Panc1 (cell line): ENCODE data around the gene LSS. TPM values are rescaled to one million over a fixed set of nuclear protein-coding genes. Genes with fewer than 3 reads are reported as not detected.
"Not testable (repeated sequence)": the region's sequence is repeated elsewhere in the genome, so short reads cannot be mapped to it uniquely, and the experiment has no call there.

Source experiments
- ATAC-seq: fragments of 200-7000 bp; cut with Tn5 transposase; 2 replicates; pipeline ENCODE4 v1.9.1; 2020; ENCODE audit warnings: mild to moderate bottlenecking, moderate library complexity
- BruUV-seq: library from RNA; stranded (reverse); fragments of 400-500 nt; replicated peaks from 2 replicates; lab custom pipeline; 2021; lab: Mats Ljungman, UMichigan
- CTCF ChIA-PET: fragments of 300-600 bp; sonication (Branson Sonifier 250); formaldehyde crosslinking; loops from one replicate; lab custom pipeline; 2022; ENCODE audit warnings: antibody characterized with exemption; lab: Charles Lee
- POLR2A ChIA-PET: fragments of 300-600 bp; sonication (Branson Sonifier 250); formaldehyde crosslinking; loops from one replicate; lab custom pipeline; 2022; ENCODE audit warnings: antibody characterized with exemption; lab: Charles Lee
- DNase-seq: peaks from one replicate; pipeline ENCODE4 v3.0.0-alpha.2; 2010; ENCODE audit warnings: low read depth, low spot score
- H3K27ac ChIP-seq: 2 replicates; pipeline ENCODE4 v1.5.1; 2011; ENCODE audit warnings: mild to moderate bottlenecking, low read length, inconsistent platforms
- H3K27me3 ChIP-seq: fragments of 200-500 bp; sonication (Bioruptor generic); 2 replicates; pipeline ENCODE4 v1.6.0; 2014; ENCODE audit warnings: low read length, inconsistent platforms; ENCODE audit not compliant: control insufficient read depth, insufficient read depth
- H3K36me3 ChIP-seq: fragments of 200-500 bp; sonication (Bioruptor generic); 2 replicates; pipeline ENCODE4 v1.5.1; 2014; ENCODE audit warnings: inconsistent platforms, mild to moderate bottlenecking, low read length, moderate library complexity; ENCODE audit not compliant: control insufficient read depth, insufficient read depth
- H3K4me1 ChIP-seq: 2 replicates; pipeline ENCODE4 v1.5.1; 2011; ENCODE audit warnings: inconsistent platforms, mild to moderate bottlenecking, low read length, moderate library complexity; ENCODE audit not compliant: control insufficient read depth, insufficient read depth
- H3K4me3 ChIP-seq, 2 experiments: 2 replicates each; pipeline ENCODE4 v1.5.1; 2011 to 2012; ENCODE audit warnings: low read depth in 2 of 2, low read length in 2 of 2, mild to moderate bottlenecking in 2 of 2, inconsistent platforms in 1 of 2, moderate library complexity in 1 of 2
- H3K9me3 ChIP-seq: fragments of 200-500 bp; sonication (Bioruptor generic); 2 replicates; pipeline ENCODE4 v1.5.1; 2014; ENCODE audit warnings: low read depth, mild to moderate bottlenecking, inconsistent platforms, low read length, moderate library complexity; ENCODE audit not compliant: control insufficient read depth, insufficient read depth
- CTCF ChIP-seq: fragments of 450-650 bp; IDR thresholded peaks from 2 replicates; pipeline ENCODE4 v1.5.1; 2017; ENCODE audit warnings: mild to moderate bottlenecking
- POLR2AphosphoS5 ChIP-seq: IDR thresholded peaks from 2 replicates; pipeline ENCODE4 v1.6.1; 2012; ENCODE audit warnings: mild to moderate bottlenecking, low read depth, low read length, moderate library complexity
- SIN3A ChIP-seq: IDR thresholded peaks from 2 replicates; pipeline ENCODE4 v1.6.1; 2012; ENCODE audit warnings: low read depth, mild to moderate bottlenecking, low read length, moderate library complexity, borderline replicate concordance; ENCODE audit not compliant: insufficient read depth
- TCF7L2 ChIP-seq: IDR thresholded peaks from 2 replicates; pipeline ENCODE4 v1.6.1; 2011; ENCODE audit warnings: mild to moderate bottlenecking, low read depth, low read length, inconsistent platforms
- in situ Hi-C: cut with HindIII; loops from 2 replicates; pipeline ENCODE4 v1.10.0; 2016; ENCODE audit warnings: low sequenced_read_pairs, low pct_unique_long_range_greater_than_20kb
- intact Hi-C: fragments of 100-400 bp; cut with micrococcal nuclease; formaldehyde crosslinking; loops from one replicate; pipeline ENCODE4 v1.10.0; 2022; ENCODE audit not compliant: unreplicated experiment
- total RNA-seq: library from RNA; stranded (reverse); gene quantifications from one replicate; pipeline ENCODE4 v1.2.1, GENCODE V29; 2021; ENCODE audit not compliant: unreplicated experiment
- TF ChIP-seq, protein P1 (sequence below), 2 experiments: IDR thresholded peaks; 2 replicates each; pipeline ENCODE4 v1.6.1; 2011 to 2012; ENCODE audit warnings: low read depth in 2 of 2, control low read depth in 1 of 2, low read length in 1 of 2, mild to moderate bottlenecking in 1 of 2, moderate library complexity in 1 of 2; ENCODE audit not compliant: insufficient read depth in 1 of 2

Gene LSS
- total RNA-seq, 1 experiment from 2014 or later = 111 TPM

GRCh38 chr21:46171585-46171984 is 57.0 kb downstream of the LSS start:
- no peak for ATAC-seq
- Histone ChIP-seq H3K9me3 (no peaks in the 10 kb centered on the region), H3K27me3 (no peaks in the 10 kb centered on the region), H3K4me1 (no peaks in the 10 kb centered on the region), H3K36me3 (no peaks in the 10 kb centered on the region), H3K27ac (no peak overlapping the region), H3K4me3 (no peak overlapping the region)
- POLR2A ChIA-PET = no interaction called here
- CTCF ChIA-PET = interaction anchor here (0.6 kb wide), 1 partner anchor 153 kb away, joined by 4 read pairs; no protein-coding TSS in a partner anchor
- in situ Hi-C loops (no loop called here), intact Hi-C loops (no loop called here)
- TF ChIP-seq CTCF (no peak), SIN3A (no peak), POLR2AphosphoS5 (no peak), TCF7L2 (no peak)
- TF ChIP-seq, protein P1, sequence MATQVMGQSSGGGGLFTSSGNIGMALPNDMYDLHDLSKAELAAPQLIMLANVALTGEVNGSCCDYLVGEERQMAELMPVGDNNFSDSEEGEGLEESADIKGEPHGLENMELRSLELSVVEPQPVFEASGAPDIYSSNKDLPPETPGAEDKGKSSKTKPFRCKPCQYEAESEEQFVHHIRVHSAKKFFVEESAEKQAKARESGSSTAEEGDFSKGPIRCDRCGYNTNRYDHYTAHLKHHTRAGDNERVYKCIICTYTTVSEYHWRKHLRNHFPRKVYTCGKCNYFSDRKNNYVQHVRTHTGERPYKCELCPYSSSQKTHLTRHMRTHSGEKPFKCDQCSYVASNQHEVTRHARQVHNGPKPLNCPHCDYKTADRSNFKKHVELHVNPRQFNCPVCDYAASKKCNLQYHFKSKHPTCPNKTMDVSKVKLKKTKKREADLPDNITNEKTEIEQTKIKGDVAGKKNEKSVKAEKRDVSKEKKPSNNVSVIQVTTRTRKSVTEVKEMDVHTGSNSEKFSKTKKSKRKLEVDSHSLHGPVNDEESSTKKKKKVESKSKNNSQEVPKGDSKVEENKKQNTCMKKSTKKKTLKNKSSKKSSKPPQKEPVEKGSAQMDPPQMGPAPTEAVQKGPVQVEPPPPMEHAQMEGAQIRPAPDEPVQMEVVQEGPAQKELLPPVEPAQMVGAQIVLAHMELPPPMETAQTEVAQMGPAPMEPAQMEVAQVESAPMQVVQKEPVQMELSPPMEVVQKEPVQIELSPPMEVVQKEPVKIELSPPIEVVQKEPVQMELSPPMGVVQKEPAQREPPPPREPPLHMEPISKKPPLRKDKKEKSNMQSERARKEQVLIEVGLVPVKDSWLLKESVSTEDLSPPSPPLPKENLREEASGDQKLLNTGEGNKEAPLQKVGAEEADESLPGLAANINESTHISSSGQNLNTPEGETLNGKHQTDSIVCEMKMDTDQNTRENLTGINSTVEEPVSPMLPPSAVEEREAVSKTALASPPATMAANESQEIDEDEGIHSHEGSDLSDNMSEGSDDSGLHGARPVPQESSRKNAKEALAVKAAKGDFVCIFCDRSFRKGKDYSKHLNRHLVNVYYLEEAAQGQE (IDR thresholded peaks at IDR 0.05; ENCODE audit: insufficient read depth in 1 of 2, low read depth in 2 of 2, low read length in 1 of 2) = no peak
- no peak for DNase-seq
- no TSS peak for BruUV-seq

DNA sequence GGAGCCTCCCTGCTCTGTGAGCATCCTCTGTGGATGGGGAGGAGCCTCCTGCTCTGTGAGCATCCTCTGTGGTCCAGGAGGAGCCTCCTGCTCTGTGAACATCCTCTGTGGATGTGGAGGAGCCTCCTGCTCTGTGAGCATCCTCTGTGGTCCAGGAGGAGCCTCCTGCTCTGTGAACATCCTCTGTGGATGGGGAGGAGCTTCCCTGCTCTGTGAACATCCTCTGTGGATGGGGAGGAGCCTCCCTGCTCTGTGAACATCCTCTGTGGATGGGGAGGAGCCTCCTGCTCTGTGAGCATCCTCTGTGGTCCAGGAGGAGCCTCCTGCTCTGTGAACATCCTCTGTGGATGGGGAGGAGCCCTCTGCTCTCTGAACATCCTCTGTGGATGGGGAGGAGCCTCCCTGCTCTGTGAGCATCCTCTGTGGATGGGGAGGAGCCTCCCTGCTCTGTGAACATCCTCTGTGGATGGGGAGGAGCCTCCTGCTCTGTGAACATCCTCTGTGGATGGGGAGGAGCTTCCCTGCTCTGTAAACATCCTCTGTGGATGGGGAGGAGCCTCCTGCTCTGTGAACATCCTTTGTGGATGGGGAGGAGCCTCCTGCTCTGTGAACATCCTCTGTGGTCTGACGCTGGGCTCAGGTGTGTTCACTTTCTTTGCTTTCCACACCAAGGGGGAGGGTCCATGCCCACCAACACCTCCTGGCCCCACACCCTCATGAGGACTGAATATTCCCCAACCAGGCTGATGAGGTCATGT is 58.0 kb downstream of the LSS start:
- POLR2A ChIA-PET, in situ Hi-C loops, H3K9me3 ChIP-seq, H3K4me1 ChIP-seq, DNase-seq, H3K36me3 ChIP-seq, ATAC-seq, H3K4me3 ChIP-seq, H3K27me3 ChIP-seq, BruUV-seq, intact Hi-C loops, CTCF ChIA-PET, H3K27ac ChIP-seq: not testable (repeated sequence)

- Histone ChIP-seq H3K27me3 (no peaks in the 10 kb centered on the region), H3K9me3 (no peaks in the 10 kb centered on the region), H3K27ac (no peak overlapping the region), H3K4me3 (no peak overlapping the region), H3K4me1 (no peaks in the 10 kb centered on the region), H3K36me3 (no peaks in the 10 kb centered on the region)
- TF ChIP-seq, protein P1 (IDR thresholded peaks at IDR 0.05; ENCODE audit: insufficient read depth in 1 of 2, low read depth in 2 of 2, low read length in 1 of 2) = no peak
- TF ChIP-seq SIN3A = no peak
- no peak for TF ChIP-seq TCF7L2
- no peak for TF ChIP-seq POLR2AphosphoS5
- TF ChIP-seq CTCF = no peak
- ChIA-PET CTCF (no interaction called here), POLR2A (no interaction called here)
- ATAC-seq = peak; percentile 51
- no TSS peak for BruUV-seq
- no peak for DNase-seq
- in situ Hi-C loops (no loop called here), intact Hi-C loops (no loop called here)
Measured at GRCh38 chr21:46168659-46169386, 59.8 kb downstream of the LSS start.
